Brain microvascular endothelial cell (primary cell): ENCODE measurements around the gene MYH7.

Experiments
- DNase-seq: peaks from one replicate; pipeline ENCODE4 v3.0.0-alpha.2; 2020
- H3K27ac ChIP-seq: fragments of 250-450 bp; sonication (Bioruptor Pico); 2 replicates; pipeline ENCODE4 v1.5.1; 2020; ENCODE audit warnings: mild to moderate bottlenecking, moderate library complexity
- H3K27me3 ChIP-seq: fragments of 250-450 bp; sonication (Bioruptor Pico); replicated peaks from 2 replicates; pipeline ENCODE4 v1.5.1; 2020; ENCODE audit warnings: mild to moderate bottlenecking
- H3K36me3 ChIP-seq: fragments of 250-450 bp; sonication (Bioruptor Pico); replicated peaks from 2 replicates; pipeline ENCODE4 v1.5.1; 2020; ENCODE audit warnings: mild to moderate bottlenecking
- H3K4me3 ChIP-seq: 2 replicates; pipeline ENCODE4 v1.5.1; 2011; ENCODE audit warnings: low read depth, mild to moderate bottlenecking, control low read depth, low read length, moderate library complexity
- CTCF ChIP-seq: IDR thresholded peaks from 2 replicates; pipeline ENCODE4 v1.5.1; 2011; ENCODE audit warnings: low read depth, mild to moderate bottlenecking, moderate library complexity, low read length, control low read depth, inconsistent platforms; ENCODE audit errors: missing control alignments
- in situ Hi-C: cut with HindIII; loops from 2 replicates; pipeline ENCODE4 v1.10.0; 2017; ENCODE audit warnings: low sequenced_read_pairs, low pct_ligation_motif_present

MYH7 gene

GRCh38 chr14:23439107-23439835 lies 3.8 kb upstream of the MYH7 start:
- H3K27ac ChIP-seq: no peak overlapping the region
- DNase-seq: no peak
- H3K27me3 ChIP-seq: no peaks in the 10 kb centered on the region
- no peaks in the 10 kb centered on the region for H3K36me3 ChIP-seq
- no peak overlapping the region for H3K4me3 ChIP-seq
- in situ Hi-C loops: no loop called here
- TF ChIP-seq CTCF: no peak

GRCh38 chr14:23438101-23438971 lies 2.9 kb upstream of the MYH7 start:
- no peaks in the 10 kb centered on the region for H3K36me3 ChIP-seq
- H3K4me3 ChIP-seq: no peak overlapping the region
- no peak for TF ChIP-seq CTCF
- no peaks in the 10 kb centered on the region for H3K27me3 ChIP-seq
- H3K27ac ChIP-seq: no peak overlapping the region
- DNase-seq: no peak
- in situ Hi-C loops: no loop called here

- Histone ChIP-seq H3K36me3 (no peaks in the 10 kb centered on the region), H3K4me3 (no peak overlapping the region), H3K27ac (no peak overlapping the region), H3K27me3 (no peaks in the 10 kb centered on the region)
- TF ChIP-seq CTCF: no peak
- no peak for DNase-seq
- in situ Hi-C loops: no loop called here
Measured at GRCh38 chr14:23437133-23438100, 2.0 kb upstream of the MYH7 start.

GRCh38 chr14:23436327-23437132 lies 1.1 kb upstream of the MYH7 start:
- Histone ChIP-seq H3K27ac (no peak overlapping the region), H3K4me3 (no peak overlapping the region), H3K36me3 (no peaks in the 10 kb centered on the region), H3K27me3 (no peaks in the 10 kb centered on the region)
- no peak for TF ChIP-seq CTCF
- DNase-seq: no peak
- in situ Hi-C loops: no loop called here

- no peaks in the 10 kb centered on the region for H3K36me3 ChIP-seq
Measured at GRCh38 chr14:23434488-23435222, 805 bp downstream of the MYH7 start.

More at GRCh38 chr14:23434488-23435222, 805 bp downstream of the MYH7 start:
- no peak for TF ChIP-seq CTCF
- Histone ChIP-seq H3K27me3 (no peaks in the 10 kb centered on the region), H3K27ac (no peak overlapping the region), H3K4me3 (no peak overlapping the region)
- DNase-seq: no peak
- in situ Hi-C loops: no loop called here
